ELR (cell line): Measurements from ENCODE around the gene SLC35F3.

ENCODE experiments used
- DNase-seq: peaks from one replicate; pipeline ENCODE4 v3.0.0-alpha.2; 2015; ENCODE audit warnings: low read depth

SLC35F3 gene

GRCh38 chr1:234258071-234258470 lies 353.6 kb downstream of the SLC35F3 start:
- peak; percentile 28 for DNase-seq

- DNase-seq = peak; percentile 76
Observed at GRCh38 chr1:234260578-234260977, 356.1 kb downstream of the SLC35F3 start.

- no peak for DNase-seq
Observed at GRCh38 chr1:234261545-234261944, 357.1 kb downstream of the SLC35F3 start.

- DNase-seq = peak; percentile 12
Observed at GRCh38 chr1:234262007-234262753, 357.7 kb downstream of the SLC35F3 start.

- peak; percentile 2 for DNase-seq
Observed at GRCh38 chr1:234262754-234263105, 358.3 kb downstream of the SLC35F3 start.

- no peak for DNase-seq
Observed at GRCh38 chr1:234264832-234265231, 360.4 kb downstream of the SLC35F3 start.

GRCh38 chr1:234265321-234265720 lies 360.8 kb downstream of the SLC35F3 start:
- no peak for DNase-seq

GRCh38 chr1:234265861-234266260 lies 361.4 kb downstream of the SLC35F3 start:
- DNase-seq = no peak

GRCh38 chr1:234270093-234270492 lies 365.6 kb downstream of the SLC35F3 start:
- no peak for DNase-seq

- DNase-seq = peak; percentile 36
Observed at GRCh38 chr1:234270581-234271242, 366.2 kb downstream of the SLC35F3 start.

GRCh38 chr1:234271243-234271606 lies 366.7 kb downstream of the SLC35F3 start:
- DNase-seq = no peak

- DNase-seq = no peak
Observed at GRCh38 chr1:234272656-234273312, 368.3 kb downstream of the SLC35F3 start.

- DNase-seq = no peak
Observed at GRCh38 chr1:234273981-234274380, 369.5 kb downstream of the SLC35F3 start.

GRCh38 chr1:234276151-234276788 lies 371.8 kb downstream of the SLC35F3 start:
- DNase-seq = no peak

GRCh38 chr1:234277161-234277868 lies 372.8 kb downstream of the SLC35F3 start:
- DNase-seq = no peak

- no peak for DNase-seq
Observed at GRCh38 chr1:234279021-234279420, 374.5 kb downstream of the SLC35F3 start.

GRCh38 chr1:234280500-234280899 lies 376.0 kb downstream of the SLC35F3 start:
- no peak for DNase-seq

- DNase-seq = no peak
Observed at GRCh38 chr1:234281826-234282489, 377.5 kb downstream of the SLC35F3 start.

- DNase-seq = no peak
Observed at GRCh38 chr1:234286206-234286605, 381.7 kb downstream of the SLC35F3 start.

GRCh38 chr1:234288946-234289345 lies 384.5 kb downstream of the SLC35F3 start:
- DNase-seq = no peak

- DNase-seq = no peak
Observed at GRCh38 chr1:234289538-234290305, 385.2 kb downstream of the SLC35F3 start.
